Activated CD8-positive, alpha-beta T cell treated with anti-CD3 and anti-CD28 coated beads for 36 hours (primary cell): ENCODE measurements around the gene DBF4B. TPM values are rescaled to one million over a fixed set of nuclear protein-coding genes. Genes with fewer than 3 reads are reported as not detected.
"Not testable (repeated sequence)": the region's sequence is repeated elsewhere in the genome, so short reads cannot be mapped to it uniquely, and the experiment has no call there.

Experiments used
- ATAC-seq: fragments of 200-7000 bp; cut with Tn5 transposase; one replicate; pipeline ENCODE4 v1.10.0; 2021; ENCODE audit warnings: mild to moderate bottlenecking, moderate library complexity
- CTCF ChIA-PET: fragments of 350-600 bp; sonication (Branson Sonifier 250); formaldehyde crosslinking; loops from one replicate; lab custom pipeline; 2021; ENCODE audit warnings: antibody characterized with exemption; lab: Charles Lee
- POLR2A ChIA-PET: fragments of 350-600 bp; sonication (Branson Sonifier 250); formaldehyde crosslinking; loops from one replicate; lab custom pipeline; 2021; ENCODE audit warnings: antibody characterized with exemption; lab: Charles Lee
- DNase-seq: peaks from one replicate; pipeline ENCODE4 v3.0.0-alpha.2; 2020
- H3K27ac Mint-ChIP-seq: one replicate; pipeline ENCODE4 v1.8.0; 2021; ENCODE audit warnings: mild to moderate bottlenecking, mixed read lengths
- H3K27me3 Mint-ChIP-seq: one replicate; pipeline ENCODE4 v1.8.0; 2021; ENCODE audit warnings: mixed read lengths
- H3K36me3 Mint-ChIP-seq: one replicate; pipeline ENCODE4 v1.8.0; 2021; ENCODE audit warnings: low read depth, mixed read lengths
- H3K4me1 Mint-ChIP-seq: one replicate; pipeline ENCODE4 v1.8.0; 2021; ENCODE audit warnings: low read depth, mixed read lengths
- H3K4me3 Mint-ChIP-seq: one replicate; pipeline ENCODE4 v1.8.0; 2021; ENCODE audit warnings: mild to moderate bottlenecking, moderate library complexity, mixed read lengths
- H3K9me3 Mint-ChIP-seq: one replicate; pipeline ENCODE4 v1.8.0; 2021; ENCODE audit warnings: mixed read lengths
- CTCF ChIP-seq: fragments of 200-600 bp; IDR thresholded peaks from one replicate; pipeline ENCODE4 v1.8.0; 2022; ENCODE audit warnings: antibody characterized with exemption, mild to moderate bottlenecking
- intact Hi-C: fragments of 100-400 bp; cut with micrococcal nuclease; formaldehyde crosslinking; loops from one replicate; pipeline ENCODE4 v1.10.0; 2022
- total RNA-seq, 2 experiments: library from RNA; stranded (reverse); gene quantifications; one replicate each; pipeline ENCODE4 v1.2.3, GENCODE V29; 2021

Gene DBF4B
- total RNA-seq, 2 experiments from 2014 or later, result 23.3 to 25.5 TPM

GRCh38 chr17:44666006-44666405 lies 42.5 kb upstream of the DBF4B start:
- POLR2A ChIA-PET, result interaction anchor here (1.6 kb wide), 1 partner anchor 17 kb away, joined by 3 read pairs; no protein-coding TSS in a partner anchor
- TF ChIP-seq CTCF, result no peak

GRCh38 chr17:44672479-44673093 lies 35.9 kb upstream of the DBF4B start:
- no peaks in the 10 kb centered on the region for H3K27me3 Mint-ChIP-seq
- DNase-seq (no peak), ATAC-seq (no peak)
- intact Hi-C loops, result loop anchor here (10.0 kb wide), 1 partner anchor 138 kb away; no protein-coding TSS in a partner anchor
- H3K4me3 Mint-ChIP-seq, result no peak overlapping the region
- H3K4me1 Mint-ChIP-seq, result no peaks in the 10 kb centered on the region
- CTCF ChIA-PET, result interaction anchor here (1.2 to 4.2 kb wide), 10 partner anchors 9 to 347 kb away, joined by 3 to 30 read pairs (median 6); partner anchors contain the start of genes CCDC43 and MEIOC
- H3K27ac Mint-ChIP-seq, result no peak overlapping the region
- no peaks in the 10 kb centered on the region for H3K9me3 Mint-ChIP-seq
- POLR2A ChIA-PET, result interaction anchor here (0.5 to 1.2 kb wide), 2 partner anchors 17 to 166 kb away, joined by 3 to 4 read pairs; no protein-coding TSS in a partner anchor
- no peaks in the 10 kb centered on the region for H3K36me3 Mint-ChIP-seq
- peak; percentile 63 for TF ChIP-seq CTCF

More at GRCh38 chr17:44666006-44666405, 42.5 kb upstream of the DBF4B start:
- Mint-ChIP-seq H3K27ac (no peak overlapping the region), H3K4me3 (no peak overlapping the region), H3K4me1 (no peaks in the 10 kb centered on the region), H3K9me3 (no peaks in the 10 kb centered on the region), H3K36me3 (no peaks in the 10 kb centered on the region), H3K27me3 (peaks cover 6% of the 10 kb centered on the region)
- intact Hi-C loops, result no loop called here
- DNase-seq, result no peak
- no peak for ATAC-seq
- CTCF ChIA-PET, result interaction anchor here (1.0 to 1.6 kb wide), 2 partner anchors 11 to 132 kb away, joined by 4 to 5 read pairs; no protein-coding TSS in a partner anchor

GRCh38 chr17:44673893-44674292 lies 34.6 kb upstream of the DBF4B start:
- ATAC-seq, result no peak
- POLR2A ChIA-PET, result interaction anchor here (0.5 kb wide), 1 partner anchor 334 kb away, joined by 3 read pairs; no protein-coding TSS in a partner anchor

GRCh38 chr17:44677136-44677535 lies 31.3 kb upstream of the DBF4B start:
- H3K36me3 Mint-ChIP-seq, result peaks cover 21% of the 10 kb centered on the region
- H3K27me3 Mint-ChIP-seq, result no peaks in the 10 kb centered on the region
- no peak overlapping the region for H3K4me3 Mint-ChIP-seq
- ATAC-seq, result no peak
- H3K27ac Mint-ChIP-seq, result no peak overlapping the region
- POLR2A ChIA-PET, result interaction anchor here (1.0 kb wide), 1 partner anchor 30 kb away, joined by 4 read pairs; no protein-coding TSS in a partner anchor
- H3K4me1 Mint-ChIP-seq, result no peaks in the 10 kb centered on the region
- CTCF ChIA-PET, result interaction anchor here (1.1 to 1.4 kb wide), 2 partner anchors 14 to 143 kb away, joined by 3 read pairs; no protein-coding TSS in a partner anchor
- TF ChIP-seq CTCF, result no peak
- H3K9me3 Mint-ChIP-seq, result no peaks in the 10 kb centered on the region
- no peak for DNase-seq
- intact Hi-C loops, result loop anchor here (10.0 kb wide), 1 partner anchor 142 kb away; no protein-coding TSS in a partner anchor

More at GRCh38 chr17:44673893-44674292, 34.6 kb upstream of the DBF4B start:
- no peak for DNase-seq
- Mint-ChIP-seq H3K27ac (no peak overlapping the region), H3K4me1 (no peaks in the 10 kb centered on the region), H3K9me3 (no peaks in the 10 kb centered on the region), H3K36me3 (peaks cover 10% of the 10 kb centered on the region), H3K4me3 (no peak overlapping the region), H3K27me3 (no peaks in the 10 kb centered on the region)
- no peak for TF ChIP-seq CTCF
- intact Hi-C loops, result loop anchor here (10.0 kb wide), 1 partner anchor 139 kb away; no protein-coding TSS in a partner anchor
- CTCF ChIA-PET, result interaction anchor here (1.5 kb wide), 1 partner anchor 140 kb away, joined by 4 read pairs; no protein-coding TSS in a partner anchor

GRCh38 chr17:44683303-44683702 lies 25.2 kb upstream of the DBF4B start:
- Mint-ChIP-seq H3K4me1 (peaks cover 15% of the 10 kb centered on the region), H3K36me3 (peaks cover 33% of the 10 kb centered on the region), H3K27ac (peak overlapping the region; percentile 79)
- H3K27me3 Mint-ChIP-seq, intact Hi-C loops, H3K4me3 Mint-ChIP-seq, H3K9me3 Mint-ChIP-seq, DNase-seq, ATAC-seq: not testable (repeated sequence)
- ChIA-PET POLR2A (interaction anchor here (1.2 kb wide), 1 partner anchor 13 kb away, joined by 3 read pairs; no protein-coding TSS in a partner anchor), CTCF (interaction anchor here (1.1 to 2.1 kb wide), 4 partner anchors 8 to 39 kb away, joined by 3 to 8 read pairs (median 6); partner anchors contain the start of gene DBF4B)
